DND-41 (cell line): ENCODE data around the gene TYMS.

Experiments
- ATAC-seq: fragments of 200-7000 bp; cut with Tn5 transposase; 3 replicates; pipeline ENCODE4 v1.9.1; 2021; ENCODE audit warnings: low read depth; ENCODE audit not compliant: insufficient read depth
- DNase-seq: peaks from one replicate; pipeline ENCODE4 v3.0.0-alpha.2; 2020
- H2AFZ ChIP-seq: 2 replicates; pipeline ENCODE4 v1.6.0; 2012; ENCODE audit warnings: low read depth, low read length
- H3K27ac ChIP-seq: 2 replicates; pipeline ENCODE4 v1.5.1; 2012; ENCODE audit warnings: low read length, inconsistent platforms
- H3K27me3 ChIP-seq: fragments of 200-600 bp; sonication (generic); 2 replicates; pipeline ENCODE4 v1.6.0; 2012; ENCODE audit warnings: low read length, mild to moderate bottlenecking, inconsistent platforms; ENCODE audit not compliant: insufficient read depth, poor library complexity
- H3K36me3 ChIP-seq: 2 replicates; pipeline ENCODE4 v1.5.1; 2012; ENCODE audit warnings: low read length, inconsistent platforms; ENCODE audit not compliant: insufficient read depth
- H3K4me1 ChIP-seq: 2 replicates; pipeline ENCODE4 v1.5.1; 2012; ENCODE audit warnings: mild to moderate bottlenecking, low read length; ENCODE audit not compliant: insufficient read depth
- H3K4me2 ChIP-seq: 2 replicates; pipeline ENCODE4 v1.6.0; 2012; ENCODE audit warnings: mild to moderate bottlenecking, moderate library complexity, low read length, inconsistent platforms; ENCODE audit not compliant: insufficient read depth
- H3K4me3 ChIP-seq, 2 experiments: fragments of 200-600 bp in 1 of 2; shearing (Covaris generic) in 1 of 2; 2 replicates each; pipeline ENCODE4 v1.5.1; 2012 to 2016; ENCODE audit warnings: inconsistent platforms in 2 of 2, low read length in 2 of 2, mild to moderate bottlenecking in 2 of 2, low read depth in 1 of 2, moderate library complexity in 1 of 2
- H3K79me2 ChIP-seq: 2 replicates; pipeline ENCODE4 v1.6.0; 2012; ENCODE audit warnings: low read length, inconsistent platforms; ENCODE audit not compliant: insufficient read depth
- H3K9ac ChIP-seq: 2 replicates; pipeline ENCODE4 v1.6.0; 2012; ENCODE audit warnings: low read depth, mild to moderate bottlenecking, inconsistent platforms, low read length, moderate library complexity
- H3K9me3 ChIP-seq: 2 replicates; pipeline ENCODE4 v1.5.1; 2012; ENCODE audit warnings: low read length, moderate library complexity, mild to moderate bottlenecking, inconsistent platforms; ENCODE audit not compliant: insufficient read depth, severe bottlenecking
- H4K20me1 ChIP-seq: 2 replicates; pipeline ENCODE4 v1.6.0; 2012; ENCODE audit warnings: low read length; ENCODE audit not compliant: insufficient read depth
- CTCF ChIP-seq: IDR thresholded peaks from 2 replicates; pipeline ENCODE4 v1.5.1; 2012; ENCODE audit warnings: borderline replicate concordance, low read length, moderate library complexity, mild to moderate bottlenecking; ENCODE audit not compliant: poor library complexity, severe bottlenecking; ENCODE audit errors: extremely low read depth
- EZH2 ChIP-seq: IDR thresholded peaks from 3 replicates; pipeline ENCODE4 v1.6.1; 2012; ENCODE audit warnings: borderline replicate concordance, low read depth, mild to moderate bottlenecking, moderate library complexity, low read length, inconsistent platforms; ENCODE audit not compliant: severe bottlenecking

The TYMS gene

GRCh38 chr18:670522-670921, 13.1 kb downstream of the TYMS start:
- TF ChIP-seq EZH2 = no peak
- no peak for TF ChIP-seq CTCF
- H3K4me1 ChIP-seq = peaks cover 8% of the 10 kb centered on the region; the same call in 1 of the 2 replicates
- no peak overlapping the region for H3K4me3 ChIP-seq
- ATAC-seq (peak; percentile 12; the same call in 1 of the 3 replicates), DNase-seq (peak; percentile 9)
- H3K9ac ChIP-seq = no peak overlapping the region
- no peak overlapping the region for H3K27ac ChIP-seq
- H3K79me2 ChIP-seq = peaks cover 49% of the 10 kb centered on the region
- no peaks in the 10 kb centered on the region for H3K9me3 ChIP-seq
- no peak overlapping the region for H3K4me2 ChIP-seq
- H3K27me3 ChIP-seq = no peaks in the 10 kb centered on the region
- peaks cover 57% of the 10 kb centered on the region for H4K20me1 ChIP-seq
- no peak overlapping the region for H2AFZ ChIP-seq
- H3K36me3 ChIP-seq = peaks cover 92% of the 10 kb centered on the region

GRCh38 chr18:671405-671804, 14.0 kb downstream of the TYMS start:
- Histone ChIP-seq H2AFZ (no peak overlapping the region), H4K20me1 (peaks cover 52% of the 10 kb centered on the region), H3K9ac (no peak overlapping the region), H3K79me2 (peaks cover 43% of the 10 kb centered on the region), H3K4me2 (no peak overlapping the region), H3K4me3 (no peak overlapping the region), H3K4me1 (peaks cover 3% of the 10 kb centered on the region; the same call in 1 of the 2 replicates), H3K9me3 (no peaks in the 10 kb centered on the region), H3K27me3 (no peaks in the 10 kb centered on the region), H3K36me3 (peaks cover 96% of the 10 kb centered on the region), H3K27ac (no peak overlapping the region)
- TF ChIP-seq EZH2 = no peak
- no peak for TF ChIP-seq CTCF
- DNase-seq (peak; percentile 1), ATAC-seq (no peak)

GRCh38 chr18:673317-673716, 15.9 kb downstream of the TYMS start:
- no peaks in the 10 kb centered on the region for H3K4me1 ChIP-seq
- no peak overlapping the region for H3K27ac ChIP-seq
- DNase-seq (no peak), ATAC-seq (no peak)
- no peak overlapping the region for H3K4me2 ChIP-seq
- H3K9ac ChIP-seq = no peak overlapping the region
- peaks cover 96% of the 10 kb centered on the region for H3K36me3 ChIP-seq
- H4K20me1 ChIP-seq = peaks cover 38% of the 10 kb centered on the region
- no peak overlapping the region for H3K4me3 ChIP-seq
- H3K9me3 ChIP-seq = no peaks in the 10 kb centered on the region
- H2AFZ ChIP-seq = no peak overlapping the region
- TF ChIP-seq EZH2 (no peak), CTCF (no peak)
- H3K27me3 ChIP-seq = no peaks in the 10 kb centered on the region
- peaks cover 28% of the 10 kb centered on the region for H3K79me2 ChIP-seq

- H3K4me1 ChIP-seq = no peaks in the 10 kb centered on the region
These were observed 16.3 kb downstream of the TYMS start for GRCh38 chr18:673769-674168.

More at GRCh38 chr18:673769-674168, 16.3 kb downstream of the TYMS start:
- Histone ChIP-seq H3K9ac (no peak overlapping the region), H2AFZ (no peak overlapping the region), H3K9me3 (no peaks in the 10 kb centered on the region), H4K20me1 (peaks cover 33% of the 10 kb centered on the region), H3K36me3 (peaks cover 95% of the 10 kb centered on the region), H3K27me3 (no peaks in the 10 kb centered on the region), H3K4me2 (no peak overlapping the region), H3K79me2 (peaks cover 23% of the 10 kb centered on the region), H3K4me3 (no peak overlapping the region), H3K27ac (no peak overlapping the region)
- DNase-seq = no peak
- no peak for ATAC-seq
- TF ChIP-seq EZH2 = no peak
- TF ChIP-seq CTCF = no peak
